Activated T-helper 2 cell treated with anti-CD3 and anti-CD28 coated beads, Interferon-gamma antibody, Interleukin-2, Interleukin-4, amounts not matched to agents 10 μg/mL and 5 μg/mL and 100 μg/mL, durations not matched to agents 14 hours and 24 hours and 36 hours (primary cell): ENCODE data around the gene KIF18B. TPM values are rescaled to one million over a fixed set of nuclear protein-coding genes. Genes with fewer than 3 reads are reported as not detected.

Source experiments
- DNase-seq: peaks from one replicate; pipeline ENCODE4 v3.0.0; 2021; ENCODE audit warnings: low spot score
- H3K27ac Mint-ChIP-seq: one replicate; pipeline ENCODE4 v1.8.0; 2021; ENCODE audit warnings: mixed read lengths
- H3K27me3 Mint-ChIP-seq: one replicate; pipeline ENCODE4 v1.8.0; 2021; ENCODE audit warnings: low read depth, mixed read lengths
- H3K36me3 Mint-ChIP-seq: one replicate; pipeline ENCODE4 v1.8.0; 2021; ENCODE audit warnings: low read depth, mixed read lengths
- H3K4me1 Mint-ChIP-seq: one replicate; pipeline ENCODE4 v1.8.0; 2021; ENCODE audit warnings: low read depth, mixed read lengths
- H3K4me3 Mint-ChIP-seq: one replicate; pipeline ENCODE4 v1.8.0; 2021; ENCODE audit warnings: low read depth, mild to moderate bottlenecking, moderate library complexity, mixed read lengths
- H3K9me3 Mint-ChIP-seq: one replicate; pipeline ENCODE4 v1.8.0; 2021; ENCODE audit warnings: mixed read lengths
- intact Hi-C: fragments of 100-400 bp; cut with micrococcal nuclease; formaldehyde crosslinking; loops from one replicate; pipeline ENCODE4 v1.15.1; 2023
- total RNA-seq: library from RNA; stranded (reverse); gene quantifications from 2 replicates; pipeline ENCODE4 v1.2.3, GENCODE V29; 2022

KIF18B gene
- total RNA-seq, 1 donor from 2014 or later = 46.7 TPM

DNA sequence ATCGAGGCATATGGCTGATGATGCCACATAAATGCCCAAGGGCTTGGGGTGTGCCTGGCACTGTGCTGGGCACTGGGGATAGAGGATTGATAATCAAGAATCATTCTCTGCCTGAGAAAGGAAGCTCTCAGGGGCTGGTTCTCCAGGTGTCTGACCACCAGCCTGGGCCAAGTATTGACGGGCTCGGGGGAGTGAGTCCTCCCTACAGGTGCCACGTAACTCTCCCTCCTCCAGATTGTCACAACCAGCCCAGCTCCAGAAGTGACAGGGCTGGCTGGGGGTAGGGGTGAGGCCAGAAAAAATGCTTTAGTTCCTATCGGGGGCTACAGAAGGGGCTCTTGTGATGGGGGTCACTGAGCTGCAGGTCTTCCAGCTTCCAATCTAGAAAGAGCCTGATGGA is 31.2 kb upstream of the KIF18B start:
- intact Hi-C loops = no loop called here
- H3K4me3 Mint-ChIP-seq = no peak overlapping the region
- H3K27me3 Mint-ChIP-seq = peaks cover 51% of the 10 kb centered on the region
- H3K4me1 Mint-ChIP-seq = no peaks in the 10 kb centered on the region
- DNase-seq = no peak
- H3K36me3 Mint-ChIP-seq = no peaks in the 10 kb centered on the region
- H3K9me3 Mint-ChIP-seq = no peaks in the 10 kb centered on the region
- H3K27ac Mint-ChIP-seq = no peak overlapping the region

- Mint-ChIP-seq H3K4me1 (no peaks in the 10 kb centered on the region), H3K27ac (no peak overlapping the region), H3K4me3 (no peak overlapping the region), H3K36me3 (no peaks in the 10 kb centered on the region), H3K27me3 (peaks cover 51% of the 10 kb centered on the region), H3K9me3 (no peaks in the 10 kb centered on the region)
- intact Hi-C loops = no loop called here
- no peak for DNase-seq
Observed at GRCh38 chr17:44977814-44978550, 30.4 kb upstream of the KIF18B start.

GRCh38 chr17:44977065-44977464 is 29.5 kb upstream of the KIF18B start:
- peaks cover 7% of the 10 kb centered on the region for H3K4me1 Mint-ChIP-seq
- no peaks in the 10 kb centered on the region for H3K9me3 Mint-ChIP-seq
- no peak overlapping the region for H3K27ac Mint-ChIP-seq
- H3K36me3 Mint-ChIP-seq = no peaks in the 10 kb centered on the region
- intact Hi-C loops = no loop called here
- no peak overlapping the region for H3K4me3 Mint-ChIP-seq
- no peak for DNase-seq
- peaks cover 45% of the 10 kb centered on the region for H3K27me3 Mint-ChIP-seq

DNA sequence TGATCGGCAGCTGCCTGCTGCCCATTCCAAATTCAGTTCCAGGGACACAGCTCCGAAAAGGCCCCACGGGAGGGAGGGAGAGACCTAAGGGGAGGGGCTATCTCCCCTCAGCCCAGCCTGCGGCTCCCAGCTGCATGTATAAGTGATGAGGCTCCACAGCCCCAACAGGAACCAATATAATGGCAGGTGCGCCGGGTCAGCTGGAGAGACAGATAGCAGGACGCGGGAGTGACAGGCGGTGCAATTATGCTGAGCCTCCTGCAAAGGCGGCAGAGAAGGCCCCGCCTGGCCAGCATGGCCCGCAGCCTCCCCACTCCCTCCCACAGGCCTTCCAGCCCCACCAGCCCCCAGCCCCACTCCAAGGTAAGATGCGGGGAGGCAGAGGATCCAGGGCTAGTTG is 28.6 kb upstream of the KIF18B start:
- Mint-ChIP-seq H3K4me1 (peaks cover 12% of the 10 kb centered on the region), H3K27me3 (peaks cover 41% of the 10 kb centered on the region), H3K36me3 (no peaks in the 10 kb centered on the region), H3K9me3 (no peaks in the 10 kb centered on the region), H3K27ac (no peak overlapping the region), H3K4me3 (no peak overlapping the region)
- no peak for DNase-seq
- intact Hi-C loops = no loop called here

DNA sequence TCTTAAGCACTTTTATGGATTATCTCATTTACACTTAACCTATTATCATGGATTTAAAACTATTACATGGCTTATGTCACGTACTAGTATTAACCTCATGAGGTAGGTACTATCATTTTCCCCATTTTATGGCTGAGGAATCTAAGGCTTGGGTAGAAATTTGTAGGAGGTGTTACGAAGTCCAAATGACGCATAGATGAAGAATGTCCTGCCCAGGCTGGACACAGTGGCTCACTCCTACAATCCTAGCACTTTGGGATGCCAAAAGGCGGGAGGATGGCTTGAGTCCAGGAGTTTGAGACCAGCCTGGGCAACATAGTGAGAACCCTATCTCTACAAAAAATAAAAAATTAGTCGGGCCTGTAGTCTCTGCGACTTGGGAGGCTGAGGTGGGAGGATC is 25.4 kb upstream of the KIF18B start:
- Mint-ChIP-seq H3K9me3 (no peaks in the 10 kb centered on the region), H3K27me3 (peaks cover 48% of the 10 kb centered on the region), H3K4me1 (peaks cover 25% of the 10 kb centered on the region), H3K27ac (no peak overlapping the region), H3K36me3 (no peaks in the 10 kb centered on the region), H3K4me3 (no peak overlapping the region)
- DNase-seq = no peak
- intact Hi-C loops = no loop called here

GRCh38 chr17:44971776-44972483 is 24.4 kb upstream of the KIF18B start:
- intact Hi-C loops = no loop called here
- Mint-ChIP-seq H3K36me3 (no peaks in the 10 kb centered on the region), H3K27me3 (peaks cover 47% of the 10 kb centered on the region), H3K4me3 (no peak overlapping the region), H3K4me1 (peaks cover 26% of the 10 kb centered on the region), H3K9me3 (no peaks in the 10 kb centered on the region), H3K27ac (peak overlapping the region; percentile 3)
- no peak for DNase-seq

- Mint-ChIP-seq H3K4me1 (peaks cover 30% of the 10 kb centered on the region), H3K27ac (no peak overlapping the region), H3K9me3 (no peaks in the 10 kb centered on the region), H3K4me3 (peak overlapping the region; percentile 56), H3K36me3 (peaks cover 4% of the 10 kb centered on the region), H3K27me3 (peaks cover 53% of the 10 kb centered on the region)
- intact Hi-C loops = no loop called here
- DNase-seq = no peak
Observed at GRCh38 chr17:44970136-44970741, 22.7 kb upstream of the KIF18B start.

DNA sequence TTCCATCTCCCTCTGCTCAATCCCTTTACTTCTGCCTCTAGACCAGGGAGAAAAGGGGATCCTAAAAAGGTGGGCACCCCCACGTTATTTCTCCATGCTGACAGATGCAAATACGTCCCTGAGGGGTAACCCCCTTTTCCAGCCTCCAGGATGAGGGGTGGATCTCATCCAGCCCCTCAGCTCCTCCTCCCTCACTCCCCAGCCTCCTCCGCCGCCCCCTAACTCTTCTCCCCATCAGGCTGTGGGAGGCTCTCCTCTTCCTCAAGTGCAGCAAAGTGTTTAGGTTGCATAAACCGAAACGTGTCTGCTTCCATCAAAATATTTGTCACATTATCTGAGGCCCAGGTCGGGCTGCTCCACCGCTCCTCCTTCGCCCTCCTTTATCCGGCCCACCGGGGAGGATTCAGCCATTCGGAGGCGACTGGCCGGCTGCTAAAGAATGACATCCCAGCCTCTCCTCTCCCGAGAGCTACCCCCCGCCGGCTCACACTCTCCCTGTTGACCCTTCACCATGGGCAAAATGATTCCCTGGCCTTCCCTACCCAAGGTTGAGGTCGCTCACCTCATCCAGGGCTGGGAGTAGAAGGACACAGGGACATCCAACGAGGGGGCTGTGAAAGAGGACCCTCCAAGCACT is 21.7 kb upstream of the KIF18B start:
- no peak overlapping the region for H3K27ac Mint-ChIP-seq
- H3K36me3 Mint-ChIP-seq = peaks cover 4% of the 10 kb centered on the region
- peaks cover 54% of the 10 kb centered on the region for H3K27me3 Mint-ChIP-seq
- peaks cover 30% of the 10 kb centered on the region for H3K4me1 Mint-ChIP-seq
- no peak for DNase-seq
- H3K9me3 Mint-ChIP-seq = no peaks in the 10 kb centered on the region
- H3K4me3 Mint-ChIP-seq = peak overlapping the region; percentile 77
- intact Hi-C loops = loop anchor here (2.0 to 5.0 kb wide), 2 partner anchors 22 to 48 kb away; partner anchors contain the start of gene KIF18B

DNA sequence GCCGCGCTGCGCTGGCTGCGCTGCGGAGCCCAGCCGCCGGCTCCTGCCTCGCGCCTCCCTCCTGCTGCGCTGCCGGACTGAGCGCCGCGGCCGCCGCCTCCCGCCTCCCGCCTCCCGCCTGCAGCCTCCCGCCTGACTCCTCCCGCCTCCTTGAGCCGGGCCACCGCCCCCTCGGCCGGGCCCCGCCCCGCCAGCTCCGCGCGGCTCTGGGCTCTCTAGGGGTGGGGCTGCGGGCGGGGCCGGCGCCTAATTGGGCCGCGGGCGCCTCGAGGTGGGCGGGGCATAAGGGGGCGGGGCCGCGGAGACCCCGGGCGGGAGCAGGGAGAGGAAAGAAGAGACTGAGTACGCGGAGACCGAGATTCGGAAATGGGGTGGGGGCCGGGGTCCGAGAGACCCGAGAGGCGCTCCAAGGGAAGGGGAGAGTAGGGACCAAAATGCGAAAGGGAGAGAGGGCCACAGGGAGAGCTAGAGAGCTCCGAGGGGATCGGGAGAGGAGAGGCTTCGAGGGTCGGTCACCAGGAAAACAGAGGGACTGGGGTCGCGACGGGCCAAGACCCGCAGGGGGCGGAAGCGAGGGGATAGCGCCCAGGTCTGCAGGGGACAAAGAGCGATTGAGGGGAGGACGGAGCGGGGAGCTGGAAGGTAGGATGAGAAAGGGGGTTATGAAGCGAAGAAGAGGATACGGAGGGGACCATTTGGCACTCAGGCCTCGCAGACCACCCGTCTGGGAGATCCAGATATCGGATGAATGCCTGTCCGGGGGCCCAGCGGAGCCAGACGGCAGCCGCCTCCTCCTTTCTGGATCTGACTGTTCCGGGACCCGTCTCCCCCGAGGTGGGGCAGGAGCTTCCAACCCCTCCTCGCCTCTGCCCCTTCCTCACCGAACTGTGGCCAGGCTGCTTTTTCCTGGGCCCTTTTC is 20.9 kb upstream of the KIF18B start, which contains the start of gene C1QL1:
TSS of gene C1QL1 (minus strand) at position 79 of the 919 bp plus-strand sequence. CDS start 255 bp downstream, outside the sequence.
- H3K9me3 Mint-ChIP-seq = no peaks in the 10 kb centered on the region
- peaks cover 4% of the 10 kb centered on the region for H3K36me3 Mint-ChIP-seq
- no peak within 1 kb of the TSS for H3K27ac Mint-ChIP-seq
- peaks cover 30% of the 10 kb centered on the region for H3K4me1 Mint-ChIP-seq
- peak; percentile 83 for DNase-seq
- H3K4me3 Mint-ChIP-seq = peak within 1 kb of the TSS; percentile 77
- intact Hi-C loops = loop anchor here (2.0 to 5.0 kb wide), 2 partner anchors 22 to 49 kb away; partner anchors contain the start of gene KIF18B
- H3K27me3 Mint-ChIP-seq = peaks cover 59% of the 10 kb centered on the region

GRCh38 chr17:44967907-44968224 is 20.3 kb upstream of the KIF18B start:
- H3K4me3 Mint-ChIP-seq = no peak overlapping the region
- intact Hi-C loops = loop anchor here (2.0 to 5.0 kb wide), 2 partner anchors 21 to 49 kb away; partner anchors contain the start of gene KIF18B
- peaks cover 4% of the 10 kb centered on the region for H3K36me3 Mint-ChIP-seq
- H3K27ac Mint-ChIP-seq = no peak overlapping the region
- no peaks in the 10 kb centered on the region for H3K9me3 Mint-ChIP-seq
- H3K27me3 Mint-ChIP-seq = peaks cover 65% of the 10 kb centered on the region
- no peak for DNase-seq
- peaks cover 30% of the 10 kb centered on the region for H3K4me1 Mint-ChIP-seq

DNA sequence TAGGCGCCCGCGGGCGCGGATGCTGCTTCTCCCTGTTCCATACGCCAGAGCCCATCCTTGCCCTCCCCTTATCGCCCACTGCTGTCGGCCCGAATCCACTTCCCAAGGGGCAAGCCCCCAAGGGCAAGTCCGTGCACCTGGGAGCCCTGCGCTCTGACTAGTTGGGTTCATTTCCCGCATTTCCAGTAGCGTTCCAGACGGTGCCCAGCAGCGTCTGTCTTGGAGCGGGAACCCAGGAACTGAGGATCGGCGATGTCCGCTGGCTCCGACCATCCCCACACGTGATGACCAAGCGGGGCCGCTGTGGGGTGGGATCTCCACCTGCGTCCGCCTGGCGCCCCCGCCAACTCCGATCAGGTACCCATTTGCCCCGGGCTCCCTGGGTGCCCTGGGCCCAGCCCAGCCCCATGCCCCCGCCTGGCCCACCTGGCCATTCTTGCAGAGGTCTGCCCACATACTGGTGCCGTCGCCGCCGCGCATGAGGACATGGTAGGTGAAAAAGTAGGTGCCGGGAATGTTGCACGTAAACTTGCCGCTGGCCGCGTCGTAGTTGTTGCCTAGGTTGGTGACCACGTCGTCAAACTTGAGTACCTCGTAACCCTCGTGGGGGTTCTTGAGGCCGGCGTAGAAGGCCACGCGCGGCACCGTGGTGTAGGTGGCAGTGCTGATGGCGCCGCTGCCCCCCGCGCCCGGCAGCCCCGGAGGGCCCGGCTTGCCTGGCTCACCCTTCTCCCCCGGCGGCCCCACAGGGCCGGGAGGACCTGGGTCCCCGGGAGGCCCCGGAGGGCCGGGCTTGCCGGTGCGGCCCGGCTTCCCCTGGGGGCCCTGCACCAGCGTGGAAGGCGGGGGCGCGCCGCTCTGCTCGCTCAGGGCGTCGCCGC is 19.7 kb upstream of the KIF18B start:
- peaks cover 69% of the 10 kb centered on the region for H3K27me3 Mint-ChIP-seq
- H3K4me1 Mint-ChIP-seq = peaks cover 25% of the 10 kb centered on the region
- H3K27ac Mint-ChIP-seq = no peak overlapping the region
- intact Hi-C loops = loop anchor here (5.0 kb wide), 1 partner anchor 50 kb away; no protein-coding TSS in a partner anchor
- no peak overlapping the region for H3K4me3 Mint-ChIP-seq
- H3K36me3 Mint-ChIP-seq = peaks cover 4% of the 10 kb centered on the region
- no peaks in the 10 kb centered on the region for H3K9me3 Mint-ChIP-seq
- no peak for DNase-seq
